T follicular helper cell (primary cell): ENCODE measurements around the gene CSN1S1.
"Not testable (repeated sequence)": the region's sequence is repeated elsewhere in the genome, so short reads cannot be mapped to it uniquely, and the experiment has no call there.

Source experiments
- DNase-seq: peaks from one replicate; pipeline ENCODE4 v3.0.0-alpha.2; 2020; ENCODE audit warnings: low read depth
- total RNA-seq, 2 experiments: gene quantifications; one replicate each; lab custom pipeline; 2026; lab: John Stamatoyannopoulos, UW

The CSN1S1 gene
- total RNA-seq = 0 reads per million in 2 experiments

GRCh38 chr4:69930768-69931167 lies at the start of gene CSN1S1:
Gene CSN1S1, plus strand, starts transcription at chr4:69931068. Its CDS starts 1,488 bp downstream, at chr4:69932556.
- no peak for DNase-seq

- peak; percentile 0 for DNase-seq
Measured at GRCh38 chr4:69881173-69881773, 49.6 kb upstream of the CSN1S1 start.

GRCh38 chr4:69882150-69882549 lies 48.7 kb upstream of the CSN1S1 start:
- DNase-seq = no peak

GRCh38 chr4:69888336-69888735 lies 42.5 kb upstream of the CSN1S1 start:
- DNase-seq = no peak

- no peak for DNase-seq
Measured at GRCh38 chr4:69894186-69894585, 36.7 kb upstream of the CSN1S1 start.

GRCh38 chr4:69894721-69895120 lies 36.1 kb upstream of the CSN1S1 start:
- DNase-seq = no peak

GRCh38 chr4:69896530-69897116 lies 34.2 kb upstream of the CSN1S1 start:
- no peak for DNase-seq

GRCh38 chr4:69907151-69907550 lies 23.7 kb upstream of the CSN1S1 start:
- no peak for DNase-seq

GRCh38 chr4:69909195-69909594 lies 21.7 kb upstream of the CSN1S1 start:
- DNase-seq = no peak

GRCh38 chr4:69910016-69910782 lies 20.7 kb upstream of the CSN1S1 start:
- no peak for DNase-seq

- DNase-seq = no peak
Measured at GRCh38 chr4:69920874-69921273, 10.0 kb upstream of the CSN1S1 start.

GRCh38 chr4:69923782-69924410 lies 7.0 kb upstream of the CSN1S1 start:
- not testable (repeated sequence) for DNase-seq

- DNase-seq = no peak
Measured at GRCh38 chr4:69934150-69934549, 3.3 kb downstream of the CSN1S1 start.

- DNase-seq = no peak
Measured at GRCh38 chr4:69936566-69936965, 5.7 kb downstream of the CSN1S1 start.

GRCh38 chr4:69951602-69952001 lies 20.7 kb downstream of the CSN1S1 start:
- DNase-seq = no peak

- DNase-seq = no peak
Measured at GRCh38 chr4:69957209-69957608, 26.3 kb downstream of the CSN1S1 start.

- no peak for DNase-seq
Measured at GRCh38 chr4:69965628-69966027, 34.8 kb downstream of the CSN1S1 start, which contains the start of gene CSN2. Gene CSN2, minus strand, starts transcription at chr4:69965728. Its CDS starts 4,733 bp downstream, at chr4:69960995.

- no peak for DNase-seq
Measured at GRCh38 chr4:69970071-69970470, 39.2 kb downstream of the CSN1S1 start.

GRCh38 chr4:69974631-69975030 lies 43.8 kb downstream of the CSN1S1 start:
- no peak for DNase-seq

GRCh38 chr4:69977582-69977981 lies 46.7 kb downstream of the CSN1S1 start:
- no peak for DNase-seq

- DNase-seq = no peak
Measured at GRCh38 chr4:69984030-69984443, 53.2 kb downstream of the CSN1S1 start.

GRCh38 chr4:69986663-69987062 lies 55.8 kb downstream of the CSN1S1 start:
- no peak for DNase-seq

GRCh38 chr4:69991016-69991415 lies 60.1 kb downstream of the CSN1S1 start:
- no peak for DNase-seq
